ENCODE results near the gene DNAH14. TPM values are rescaled to one million over a fixed set of nuclear protein-coding genes. Genes with fewer than 3 reads are reported as not detected.

Gene DNAH14
- total RNA-seq, 1 experiment from 2014 or later = 47.0 TPM

DNA sequence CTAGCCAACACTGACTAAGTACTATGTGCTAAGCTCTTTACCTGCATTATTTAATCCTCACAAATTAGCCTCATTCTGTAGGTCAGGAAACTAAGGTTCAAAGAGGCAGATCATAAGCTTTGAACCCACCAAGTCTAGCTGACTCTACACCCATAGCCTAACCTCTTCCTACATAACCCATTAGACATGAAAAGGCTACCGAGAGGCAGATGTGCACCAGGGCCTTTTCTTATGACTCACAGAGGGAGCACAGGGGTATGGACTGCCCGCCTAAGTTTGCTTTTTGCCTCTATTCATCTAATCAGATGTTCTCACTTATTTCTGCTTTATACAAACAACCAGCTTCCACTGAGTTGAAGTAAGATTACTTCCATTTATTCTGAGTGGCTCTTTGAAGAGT, 466.9 kb downstream of the DNAH14 start:
- Histone ChIP-seq H3K9me3 (ENCODE audit: control insufficient read depth, insufficient read depth, low read depth, low read length) (no peaks in the 10 kb centered on the region), H3K27me3 (ENCODE audit: control insufficient read depth, insufficient read depth, low read length) (no peaks in the 10 kb centered on the region), H3K36me3 (ENCODE audit: control insufficient read depth, insufficient read depth, low read length) (peaks cover 3% of the 10 kb centered on the region; the same call in 1 of the 2 replicates), H3K4me1 (ENCODE audit: control insufficient read depth, insufficient read depth, low read length) (no peaks in the 10 kb centered on the region), H3K4me3 (ENCODE audit: low read depth in 2 of 2, low read length in 2 of 2) (no peak overlapping the region), H3K27ac (ENCODE audit: low read length) (no peak overlapping the region)
- POLR2A ChIA-PET = no interaction called here
- intact Hi-C loops (cut with micrococcal nuclease; ENCODE audit: unreplicated experiment) = no loop called here
- in situ Hi-C loops (cut with HindIII; ENCODE audit: low pct_unique_long_range_greater_than_20kb, low sequenced_read_pairs) = no loop called here
- BruUV-seq (replicated peaks) = no TSS peak
- CTCF ChIA-PET = no interaction called here
- TF ChIP-seq SIN3A (IDR thresholded peaks at IDR 0.05; ENCODE audit: borderline replicate concordance, insufficient read depth, low read depth, low read length) (no peak), CTCF (IDR thresholded peaks at IDR 0.05) (no peak), TCF7L2 (IDR thresholded peaks at IDR 0.05; ENCODE audit: low read depth, low read length) (no peak), POLR2AphosphoS5 (IDR thresholded peaks at IDR 0.05; ENCODE audit: low read depth, low read length) (no peak)
- TF ChIP-seq, protein P1, sequence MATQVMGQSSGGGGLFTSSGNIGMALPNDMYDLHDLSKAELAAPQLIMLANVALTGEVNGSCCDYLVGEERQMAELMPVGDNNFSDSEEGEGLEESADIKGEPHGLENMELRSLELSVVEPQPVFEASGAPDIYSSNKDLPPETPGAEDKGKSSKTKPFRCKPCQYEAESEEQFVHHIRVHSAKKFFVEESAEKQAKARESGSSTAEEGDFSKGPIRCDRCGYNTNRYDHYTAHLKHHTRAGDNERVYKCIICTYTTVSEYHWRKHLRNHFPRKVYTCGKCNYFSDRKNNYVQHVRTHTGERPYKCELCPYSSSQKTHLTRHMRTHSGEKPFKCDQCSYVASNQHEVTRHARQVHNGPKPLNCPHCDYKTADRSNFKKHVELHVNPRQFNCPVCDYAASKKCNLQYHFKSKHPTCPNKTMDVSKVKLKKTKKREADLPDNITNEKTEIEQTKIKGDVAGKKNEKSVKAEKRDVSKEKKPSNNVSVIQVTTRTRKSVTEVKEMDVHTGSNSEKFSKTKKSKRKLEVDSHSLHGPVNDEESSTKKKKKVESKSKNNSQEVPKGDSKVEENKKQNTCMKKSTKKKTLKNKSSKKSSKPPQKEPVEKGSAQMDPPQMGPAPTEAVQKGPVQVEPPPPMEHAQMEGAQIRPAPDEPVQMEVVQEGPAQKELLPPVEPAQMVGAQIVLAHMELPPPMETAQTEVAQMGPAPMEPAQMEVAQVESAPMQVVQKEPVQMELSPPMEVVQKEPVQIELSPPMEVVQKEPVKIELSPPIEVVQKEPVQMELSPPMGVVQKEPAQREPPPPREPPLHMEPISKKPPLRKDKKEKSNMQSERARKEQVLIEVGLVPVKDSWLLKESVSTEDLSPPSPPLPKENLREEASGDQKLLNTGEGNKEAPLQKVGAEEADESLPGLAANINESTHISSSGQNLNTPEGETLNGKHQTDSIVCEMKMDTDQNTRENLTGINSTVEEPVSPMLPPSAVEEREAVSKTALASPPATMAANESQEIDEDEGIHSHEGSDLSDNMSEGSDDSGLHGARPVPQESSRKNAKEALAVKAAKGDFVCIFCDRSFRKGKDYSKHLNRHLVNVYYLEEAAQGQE (IDR thresholded peaks at IDR 0.05; ENCODE audit: insufficient read depth in 1 of 2, low read depth in 2 of 2, low read length in 1 of 2) = no peak
- DNase-seq (ENCODE audit: low read depth, low spot score) (no peak), ATAC-seq (no peak)

DNA sequence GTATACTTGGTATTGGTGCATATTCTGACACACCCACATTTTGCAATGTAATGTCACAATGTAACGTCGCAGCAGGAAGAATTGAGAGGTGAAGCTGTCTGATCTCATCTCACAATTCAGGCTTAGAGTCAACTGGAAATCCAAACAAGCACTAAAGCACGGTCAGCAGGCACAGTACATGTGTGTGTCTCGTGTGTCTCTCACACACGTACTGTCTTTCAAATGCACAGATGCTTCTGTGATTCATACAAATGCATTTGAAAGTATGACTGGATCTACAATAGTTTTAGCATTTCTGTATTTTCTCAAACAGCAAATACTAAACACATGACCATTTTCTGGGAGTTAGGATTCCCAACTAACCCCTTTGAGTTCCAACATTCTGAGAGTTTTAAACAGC, 471.5 kb downstream of the DNAH14 start:
- DNase-seq (ENCODE audit: low read depth, low spot score) (no peak), ATAC-seq (no peak)
- in situ Hi-C loops (cut with HindIII; ENCODE audit: low pct_unique_long_range_greater_than_20kb, low sequenced_read_pairs) (no loop called here), intact Hi-C loops (cut with micrococcal nuclease; ENCODE audit: unreplicated experiment) (no loop called here)
- H3K4me1 ChIP-seq (ENCODE audit: control insufficient read depth, insufficient read depth, low read length) = no peaks in the 10 kb centered on the region
- H3K9me3 ChIP-seq (ENCODE audit: control insufficient read depth, insufficient read depth, low read depth, low read length) = no peaks in the 10 kb centered on the region
- no peaks in the 10 kb centered on the region for H3K27me3 ChIP-seq (ENCODE audit: control insufficient read depth, insufficient read depth, low read length)
- no peak overlapping the region for H3K27ac ChIP-seq (ENCODE audit: low read length)
- ChIA-PET POLR2A (no interaction called here), CTCF (no interaction called here)
- TF ChIP-seq SIN3A (IDR thresholded peaks at IDR 0.05; ENCODE audit: borderline replicate concordance, insufficient read depth, low read depth, low read length) (no peak), POLR2AphosphoS5 (IDR thresholded peaks at IDR 0.05; ENCODE audit: low read depth, low read length) (no peak), TCF7L2 (IDR thresholded peaks at IDR 0.05; ENCODE audit: low read depth, low read length) (no peak), CTCF (IDR thresholded peaks at IDR 0.05) (no peak)
- TF ChIP-seq, protein P1 (IDR thresholded peaks at IDR 0.05; ENCODE audit: insufficient read depth in 1 of 2, low read depth in 2 of 2, low read length in 1 of 2) = no peak
- H3K36me3 ChIP-seq (ENCODE audit: control insufficient read depth, insufficient read depth, low read length) = peaks cover 15% of the 10 kb centered on the region
- BruUV-seq (replicated peaks) = no TSS peak
- no peak overlapping the region for H3K4me3 ChIP-seq (ENCODE audit: low read depth in 2 of 2, low read length in 2 of 2)

Measured in Panc1 (cell line).